Measurements from ENCODE around the gene TPM2. TPM values are rescaled to one million over a fixed set of nuclear protein-coding genes. Genes with fewer than 3 reads are reported as not detected.
A peak's percentile ranks its signal among the peaks of the same experiment; 100 is the strongest.

TPM2 gene
- total and polyA plus RNA-seq, 2 experiments from 2014 or later = 645 to 1,591 TPM

GRCh38 chr9:35691757-35692301, 2.1 kb upstream of the TPM2 start:
- Histone ChIP-seq H3K9me3 (ENCODE audit: low read depth) (no peaks in the 10 kb centered on the region), H3K27me3 (no peaks in the 10 kb centered on the region), H3K27ac (peak overlapping the region; percentile 95), H3K4me3 (no peak overlapping the region), H3K4me1 (ENCODE audit: low read depth) (peaks cover 20% of the 10 kb centered on the region), H3K36me3 (peaks cover 1% of the 10 kb centered on the region)
- TF ChIP-seq CTCF (IDR thresholded peaks at IDR 0.05; ENCODE audit: low read depth, low read length) = no peak
- DNase-seq (ENCODE audit: low read depth in 1 of 2, low spot score in 1 of 2) = peak in 1 of 2 donors; percentile 40

- TF ChIP-seq CTCF (IDR thresholded peaks at IDR 0.05; ENCODE audit: low read depth, low read length) = no peak
- peaks cover 25% of the 10 kb centered on the region for H3K4me1 ChIP-seq (ENCODE audit: low read depth)
- DNase-seq (ENCODE audit: low read depth in 1 of 2, low spot score in 1 of 2) = no peak
These were observed 1.6 kb upstream of the TPM2 start for GRCh38 chr9:35691334-35691650.

GRCh38 chr9:35690614-35691333, 1.0 kb upstream of the TPM2 start:
- Histone ChIP-seq H3K9me3 (ENCODE audit: low read depth) (no peaks in the 10 kb centered on the region), H3K27me3 (no peaks in the 10 kb centered on the region), H3K27ac (peak overlapping the region; percentile 95), H3K4me1 (ENCODE audit: low read depth) (peaks cover 31% of the 10 kb centered on the region), H3K36me3 (peaks cover under 1% of the 10 kb centered on the region), H3K4me3 (peak overlapping the region; percentile 67)
- no peak for TF ChIP-seq CTCF (IDR thresholded peaks at IDR 0.05; ENCODE audit: low read depth, low read length)
- peak; percentile 84 to 93 for DNase-seq (ENCODE audit: low read depth in 1 of 2, low spot score in 1 of 2)

More at GRCh38 chr9:35691334-35691650, 1.6 kb upstream of the TPM2 start:
- no peaks in the 10 kb centered on the region for H3K9me3 ChIP-seq (ENCODE audit: low read depth)
- H3K36me3 ChIP-seq = no peaks in the 10 kb centered on the region
- H3K4me3 ChIP-seq = peak overlapping the region; percentile 67
- no peaks in the 10 kb centered on the region for H3K27me3 ChIP-seq
- peak overlapping the region; percentile 95 for H3K27ac ChIP-seq

GRCh38 chr9:35690294-35690613, 529 bp upstream of the TPM2 start:
- no peak for DNase-seq (ENCODE audit: low read depth in 1 of 2, low spot score in 1 of 2)

More at GRCh38 chr9:35690294-35690613, 529 bp upstream of the TPM2 start:
- Histone ChIP-seq H3K4me1 (ENCODE audit: low read depth) (peaks cover 32% of the 10 kb centered on the region), H3K9me3 (ENCODE audit: low read depth) (no peaks in the 10 kb centered on the region), H3K4me3 (peak overlapping the region; percentile 67), H3K27ac (peak overlapping the region; percentile 95), H3K27me3 (no peaks in the 10 kb centered on the region), H3K36me3 (peaks cover 6% of the 10 kb centered on the region)
- no peak for TF ChIP-seq CTCF (IDR thresholded peaks at IDR 0.05; ENCODE audit: low read depth, low read length)
